T-cell (primary cell): Measurements from ENCODE around the gene VTCN1. TPM values are rescaled to one million over a fixed set of nuclear protein-coding genes. Genes with fewer than 3 reads are reported as not detected.

ENCODE experiments used
- ATAC-seq, 4 experiments: fragments of 200-7000 bp in 3 of 4; fragments of 150-1000 bp in 1 of 4; cut with Tn5 transposase; replicated peaks in 1 of 4; 1 replicate in 3 of 4; 2 replicates in 1 of 4; pipeline ENCODE4 v1.10.0; 2021; ENCODE audit warnings: moderate library complexity in 3 of 4, mild to moderate bottlenecking in 2 of 4, moderate number of reproducible peaks in 1 of 4
- CTCF ChIA-PET, 2 donors: fragments of 300-600 bp; sonication (Branson Sonifier 250); formaldehyde crosslinking; loops; one replicate each; lab custom pipeline; 2022; ENCODE audit warnings: antibody characterized with exemption in 2 of 2; lab: Charles Lee
- POLR2A ChIA-PET, 2 donors: fragments of 300-600 bp; sonication (Branson Sonifier 250); formaldehyde crosslinking; loops; one replicate each; lab custom pipeline; 2022; ENCODE audit warnings: antibody characterized with exemption in 2 of 2; lab: Charles Lee
- DNase-seq, 35 experiments: peaks; one replicate each; pipeline versions ENCODE4 v3.0.0 to v3.0.0-alpha.2; 2013 to 2023
- H3K27ac ChIP-seq: one replicate; pipeline ENCODE4 v1.5.1; 2013; ENCODE audit warnings: low read length
- H3K27me3 ChIP-seq, 2 experiments: replicated peaks in 1 of 2; 1 replicate in 1 of 2; 2 replicates in 1 of 2; pipeline versions ENCODE4 v1.6.1 to v1.7.0; 2013; ENCODE audit warnings: low read length in 1 of 2, mixed read lengths in 1 of 2; ENCODE audit not compliant: control insufficient read depth in 2 of 2, insufficient read depth in 2 of 2; ENCODE audit errors: extremely low read depth in 1 of 2
- H3K36me3 ChIP-seq, 2 donors: 1 replicate in 1 of 2; 2 replicates in 1 of 2; pipeline versions ENCODE4 v1.6.1 to v1.7.0; 2013; ENCODE audit warnings: low read length in 1 of 2; ENCODE audit not compliant: control insufficient read depth in 2 of 2, insufficient read depth in 1 of 2; ENCODE audit errors: extremely low read depth in 1 of 2
- H3K4me1 ChIP-seq, 2 experiments: 1 replicate in 1 of 2; 2 replicates in 1 of 2; pipeline versions ENCODE4 v1.6.1 to v1.7.0; 2013; ENCODE audit warnings: low read length in 2 of 2, mixed read lengths in 1 of 2; ENCODE audit not compliant: insufficient read depth in 2 of 2, control insufficient read depth in 1 of 2; ENCODE audit errors: extremely low read depth in 1 of 2
- H3K4me3 ChIP-seq, 2 donors: 1 replicate in 1 of 2; 2 replicates in 1 of 2; pipeline versions ENCODE4 v1.5.1 to v1.7.0; 2013; ENCODE audit warnings: mild to moderate bottlenecking in 2 of 2, low read length in 1 of 2, moderate library complexity in 1 of 2; ENCODE audit not compliant: control insufficient read depth in 1 of 2; ENCODE audit errors: extremely low read depth in 1 of 2
- H3K9me3 ChIP-seq: 2 replicates; pipeline ENCODE4 v1.7.0; 2013
- H3K27ac Mint-ChIP-seq, 2 donors: one replicate each; pipeline ENCODE4 v1.8.0; 2020 to 2021; ENCODE audit warnings: mild to moderate bottlenecking in 2 of 2, mixed read lengths in 2 of 2
- H3K27me3 Mint-ChIP-seq, 2 donors: one replicate each; pipeline ENCODE4 v1.8.0; 2021 to 2022; ENCODE audit warnings: mixed read lengths in 2 of 2
- H3K36me3 Mint-ChIP-seq: one replicate; pipeline ENCODE4 v1.8.0; 2021; ENCODE audit warnings: mixed read lengths
- H3K4me1 Mint-ChIP-seq, 3 donors: one replicate each; pipeline ENCODE4 v1.8.0; 2020 to 2022; ENCODE audit warnings: mixed read lengths in 3 of 3, mild to moderate bottlenecking in 1 of 3
- H3K4me3 Mint-ChIP-seq, 3 donors: one replicate each; pipeline ENCODE4 v1.8.0; 2020 to 2022; ENCODE audit warnings: mild to moderate bottlenecking in 3 of 3, mixed read lengths in 3 of 3, moderate library complexity in 3 of 3
- H3K9me3 Mint-ChIP-seq, 3 donors: one replicate each; pipeline ENCODE4 v1.8.0; 2020 to 2022; ENCODE audit warnings: mixed read lengths in 3 of 3
- WGBS: methylation state at CpG from one replicate; pipeline ENCODE4 v1.1.5; 2013; ENCODE audit warnings: missing lambda C conversion rate; ENCODE audit not compliant: insufficient coverage; 5-methylcytosine and 5-hydroxymethylcytosine counted together
- total RNA-seq, 35 experiments: library from RNA in 6 of 35; stranded (reverse) in 6 of 35; fragments of 120-200 nt in 1 of 35; gene quantifications; one replicate each; pipeline versions ENCODE4 v1.2.1 to v1.2.4 and lab custom pipeline; 2013 to 2026

VTCN1 gene
- total RNA-seq, 5 donors from 2014 or later (not counting 1 experiment from before 2014, with no cell fraction given) = not detected

DNA sequence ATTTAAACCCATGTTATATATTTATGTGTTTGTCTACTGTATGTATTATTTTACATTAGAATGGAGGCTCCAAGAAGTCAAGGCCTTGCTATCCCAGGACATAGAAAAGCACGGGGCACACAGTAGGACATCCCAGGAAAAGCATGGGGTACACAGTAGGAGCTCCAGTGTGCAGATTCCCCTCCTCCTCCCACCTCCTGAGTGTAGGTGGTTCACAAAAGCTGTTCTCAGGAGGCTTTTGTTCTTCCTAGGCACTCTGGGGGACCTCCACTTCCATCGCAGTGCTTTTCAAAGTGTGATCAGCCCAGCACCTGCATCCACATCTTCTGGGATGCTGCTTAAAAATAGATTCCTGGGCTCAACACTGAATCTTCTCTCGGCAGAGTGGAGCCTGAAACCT lies 30.8 kb upstream of the VTCN1 start:
- Mint-ChIP-seq H3K4me3 (no peak overlapping the region), H3K4me1 (no peaks in the 10 kb centered on the region), H3K27ac (no peak overlapping the region), H3K9me3 (no peaks in the 10 kb centered on the region), H3K36me3 (no peaks in the 10 kb centered on the region), H3K27me3 (peaks cover 38 to 42% of the 10 kb centered on the region in 2 donors)
- ChIA-PET CTCF (no interaction called here), POLR2A (no interaction called here)
- H3K4me1 ChIP-seq = no peaks in the 10 kb centered on the region
- no peaks in the 10 kb centered on the region for H3K9me3 ChIP-seq
- no peak overlapping the region for H3K4me3 ChIP-seq
- WGBS = 75% methylated on average over 2 of the region's 3 CpGs
- DNase-seq (no peak), ATAC-seq (no peak)
- H3K36me3 ChIP-seq = no peaks in the 10 kb centered on the region
- H3K27ac ChIP-seq = no peak overlapping the region
- peaks cover 0 to 5% of the 10 kb centered on the region in 2 experiments for H3K27me3 ChIP-seq

DNA sequence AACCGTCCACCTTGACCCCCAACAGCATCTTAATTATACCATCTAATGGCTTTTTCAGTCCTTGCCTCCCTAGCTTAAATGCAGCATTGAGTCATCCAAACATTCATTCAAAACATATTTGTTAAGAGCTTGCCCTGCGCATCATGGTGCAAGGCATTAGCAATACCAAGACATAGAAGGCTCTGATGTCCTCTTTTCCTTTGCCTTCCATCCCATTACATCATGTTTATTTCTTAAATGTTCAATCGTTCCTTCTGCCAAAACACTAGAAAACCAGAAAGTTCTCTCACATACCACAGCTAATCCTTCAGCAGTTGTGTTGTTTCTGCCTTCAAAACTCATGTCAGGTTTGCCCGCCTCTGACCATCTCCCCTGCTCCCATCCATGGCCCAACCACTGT lies 29.8 kb upstream of the VTCN1 start:
- Histone ChIP-seq H3K4me3 (no peak overlapping the region), H3K4me1 (no peaks in the 10 kb centered on the region), H3K9me3 (no peaks in the 10 kb centered on the region), H3K27ac (no peak overlapping the region), H3K27me3 (peaks cover 0 to 5% of the 10 kb centered on the region in 2 experiments), H3K36me3 (no peaks in the 10 kb centered on the region)
- Mint-ChIP-seq H3K4me1 (no peaks in the 10 kb centered on the region), H3K9me3 (no peaks in the 10 kb centered on the region), H3K27ac (peak overlapping the region in 1 of 2 donors; percentile 15), H3K4me3 (no peak overlapping the region), H3K27me3 (peaks cover 36 to 47% of the 10 kb centered on the region in 2 donors), H3K36me3 (no peaks in the 10 kb centered on the region)
- DNase-seq (no peak), ATAC-seq (no peak)
- 93% methylated on average over 4 of the region's 4 CpGs for WGBS
- POLR2A ChIA-PET = no interaction called here
- CTCF ChIA-PET = interaction anchor here in 1 of 2 donors (0.6 kb wide), 1 partner anchor 743 kb away, joined by 3 read pairs; no protein-coding TSS in a partner anchor

DNA sequence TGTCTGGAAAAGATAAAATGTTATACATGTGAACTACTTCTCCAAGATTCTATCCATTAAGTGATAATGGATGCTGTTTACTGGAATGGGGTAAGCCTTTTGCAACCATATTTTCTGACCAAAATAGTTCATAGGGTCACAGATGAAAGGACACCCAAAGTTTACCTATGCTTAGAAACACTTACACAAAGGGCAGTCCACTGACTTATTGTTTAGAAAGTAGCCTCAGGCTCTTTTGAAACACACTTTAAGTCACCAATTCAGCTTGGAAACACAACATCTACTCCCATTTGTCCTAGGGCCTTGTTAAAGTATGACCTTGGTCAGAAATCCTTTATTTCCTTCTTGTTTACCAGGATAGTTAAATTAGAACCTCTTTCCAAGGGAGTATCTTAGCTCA lies 28.7 kb upstream of the VTCN1 start:
- H3K9me3 Mint-ChIP-seq = no peaks in the 10 kb centered on the region
- Histone ChIP-seq H3K4me1 (no peaks in the 10 kb centered on the region), H3K4me3 (no peak overlapping the region), H3K36me3 (no peaks in the 10 kb centered on the region), H3K27ac (no peak overlapping the region), H3K27me3 (peaks cover 0 to 7% of the 10 kb centered on the region in 2 experiments), H3K9me3 (no peaks in the 10 kb centered on the region)
- CTCF ChIA-PET = no interaction called here
- H3K4me1 Mint-ChIP-seq = no peaks in the 10 kb centered on the region
- POLR2A ChIA-PET = no interaction called here
- peaks cover 31 to 42% of the 10 kb centered on the region in 2 donors for H3K27me3 Mint-ChIP-seq
- DNase-seq (no peak), ATAC-seq (no peak)
- H3K36me3 Mint-ChIP-seq = no peaks in the 10 kb centered on the region
- H3K27ac Mint-ChIP-seq = no peak overlapping the region
- H3K4me3 Mint-ChIP-seq = no peak overlapping the region

DNA sequence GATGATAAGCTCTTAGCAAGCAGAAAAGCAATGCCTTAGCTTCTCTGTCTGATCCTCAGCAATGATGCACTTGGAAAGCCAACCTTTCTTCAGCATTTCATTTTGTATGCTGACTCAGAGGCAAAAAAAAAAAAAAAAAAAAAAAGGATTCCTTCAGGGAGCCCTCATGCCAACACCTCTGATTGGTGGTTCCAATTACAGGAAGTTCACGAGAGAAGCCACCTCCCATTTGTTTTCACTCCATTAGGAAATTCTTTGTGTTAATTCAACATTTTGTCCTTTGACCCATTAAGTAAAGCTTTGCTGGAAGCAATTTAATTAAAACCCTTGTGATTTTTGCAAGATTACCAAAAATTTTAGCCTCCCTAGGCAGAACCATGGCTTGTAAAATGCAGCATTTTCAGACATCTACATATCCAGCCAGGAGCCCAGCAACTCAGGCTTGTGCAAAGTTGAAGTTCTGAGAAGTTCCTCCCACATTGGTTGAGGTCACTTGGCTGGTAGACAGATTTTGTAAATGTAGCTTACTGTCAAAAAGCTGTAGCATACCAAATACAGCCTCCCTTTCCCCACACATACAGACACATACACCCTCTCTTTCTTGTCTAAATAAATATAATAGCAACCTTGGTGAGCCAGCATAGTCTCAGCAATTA lies 27.1 kb upstream of the VTCN1 start:
- no peak overlapping the region for H3K27ac ChIP-seq
- H3K27me3 ChIP-seq = peaks cover 0 to 7% of the 10 kb centered on the region in 2 experiments
- 80% methylated on average over 1 of the region's 1 CpG for WGBS
- Mint-ChIP-seq H3K4me1 (no peaks in the 10 kb centered on the region), H3K27me3 (peaks cover 26 to 36% of the 10 kb centered on the region in 2 donors), H3K36me3 (no peaks in the 10 kb centered on the region), H3K4me3 (no peak overlapping the region), H3K27ac (no peak overlapping the region), H3K9me3 (no peaks in the 10 kb centered on the region)
- no peaks in the 10 kb centered on the region for H3K4me1 ChIP-seq
- POLR2A ChIA-PET = interaction anchor here in 1 of 2 donors (0.6 kb wide), 1 partner anchor 276 kb away, joined by 4 read pairs; no protein-coding TSS in a partner anchor
- CTCF ChIA-PET = interaction anchor here in 1 of 2 donors (0.6 to 0.7 kb wide), 2 partner anchors 465 to 543 kb away, joined by 3 to 5 read pairs; no protein-coding TSS in a partner anchor
- no peak for ATAC-seq
- H3K9me3 ChIP-seq = no peaks in the 10 kb centered on the region
- H3K4me3 ChIP-seq = no peak overlapping the region
- no peak for DNase-seq
- no peaks in the 10 kb centered on the region for H3K36me3 ChIP-seq

DNA sequence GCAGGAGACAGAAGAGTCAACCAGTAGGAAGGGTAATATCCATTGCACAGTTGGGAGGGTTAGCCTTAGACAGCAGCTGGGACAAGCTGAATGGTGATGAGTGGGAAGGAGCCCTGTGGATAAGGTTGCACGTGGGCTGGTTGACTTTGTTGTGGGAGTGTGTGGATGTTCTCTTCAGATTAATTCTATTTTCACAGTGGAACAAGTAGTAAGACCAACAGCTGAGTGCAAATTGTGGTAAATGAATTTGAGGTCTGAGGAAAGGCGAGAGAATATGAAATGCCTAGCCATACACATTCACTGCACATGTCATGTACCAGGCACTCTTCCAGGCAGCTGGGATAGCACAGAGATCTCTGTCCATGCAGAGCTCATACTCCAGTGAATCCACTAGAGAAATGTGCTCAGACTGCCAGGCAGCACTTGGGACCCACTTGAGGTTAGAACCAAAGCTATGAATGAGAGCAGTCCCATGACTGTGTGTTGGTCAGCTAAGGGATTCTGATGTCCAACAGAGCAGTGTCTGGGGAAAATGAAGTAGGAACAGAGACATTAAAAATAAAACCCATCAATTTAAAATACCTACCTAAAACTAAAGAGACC lies 25.2 kb upstream of the VTCN1 start:
- Mint-ChIP-seq H3K27ac (no peak overlapping the region), H3K4me3 (no peak overlapping the region), H3K27me3 (peaks cover 17 to 27% of the 10 kb centered on the region in 2 donors), H3K4me1 (no peaks in the 10 kb centered on the region), H3K36me3 (no peaks in the 10 kb centered on the region), H3K9me3 (no peaks in the 10 kb centered on the region)
- H3K27ac ChIP-seq = no peak overlapping the region
- 29% methylated on average over 1 of the region's 2 CpGs for WGBS
- H3K4me3 ChIP-seq = no peak overlapping the region
- no peak for ATAC-seq
- H3K4me1 ChIP-seq = no peaks in the 10 kb centered on the region
- no peaks in the 10 kb centered on the region for H3K36me3 ChIP-seq
- DNase-seq = no peak
- peaks cover 0 to 5% of the 10 kb centered on the region in 2 experiments for H3K27me3 ChIP-seq
- no peaks in the 10 kb centered on the region for H3K9me3 ChIP-seq
- ChIA-PET CTCF (no interaction called here), POLR2A (no interaction called here)

DNA sequence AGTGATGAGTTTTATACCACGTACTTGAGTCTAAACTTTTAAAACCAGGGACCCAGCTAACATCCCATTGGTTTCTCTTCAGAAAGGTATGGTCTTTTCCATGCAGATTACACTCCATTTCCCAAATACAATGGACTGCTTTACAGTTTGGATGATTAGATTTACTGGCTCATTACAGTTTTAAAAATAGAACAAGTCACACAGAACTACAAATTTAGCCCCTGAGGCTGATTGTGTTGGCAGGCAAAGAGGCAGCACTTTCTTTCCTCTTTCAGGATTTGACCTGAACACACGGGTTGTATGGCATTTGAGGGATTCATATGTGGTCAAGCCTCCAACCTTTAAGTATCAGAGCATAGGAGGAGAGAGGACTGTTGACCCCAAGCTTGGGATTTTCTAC lies 21.8 kb upstream of the VTCN1 start:
- Mint-ChIP-seq H3K36me3 (no peaks in the 10 kb centered on the region), H3K27me3 (peaks cover 12 to 14% of the 10 kb centered on the region in 2 donors), H3K4me1 (no peaks in the 10 kb centered on the region), H3K9me3 (peaks cover 0 to 3% (median 0%) of the 10 kb centered on the region in 3 donors), H3K4me3 (no peak overlapping the region), H3K27ac (no peak overlapping the region)
- no peaks in the 10 kb centered on the region for H3K36me3 ChIP-seq
- no peak overlapping the region for H3K4me3 ChIP-seq
- no peak overlapping the region for H3K27ac ChIP-seq
- ChIA-PET CTCF (no interaction called here), POLR2A (no interaction called here)
- H3K27me3 ChIP-seq = peaks cover 0 to 2% of the 10 kb centered on the region in 2 experiments
- no peaks in the 10 kb centered on the region for H3K4me1 ChIP-seq
- no peaks in the 10 kb centered on the region for H3K9me3 ChIP-seq
- DNase-seq (no peak), ATAC-seq (no peak)
- no CpG with 5 or more reads among the region's 2 CpGs for WGBS
